NCI-H1694 treated with DMSO at 0.1 percent for 48 hours (cell line): ENCODE results near the gene TNFSF13.

ENCODE experiments used
- DNase-seq: peaks from one replicate; lab custom pipeline; 2025; lab: John Stamatoyannopoulos, UW

The TNFSF13 gene

DNA sequence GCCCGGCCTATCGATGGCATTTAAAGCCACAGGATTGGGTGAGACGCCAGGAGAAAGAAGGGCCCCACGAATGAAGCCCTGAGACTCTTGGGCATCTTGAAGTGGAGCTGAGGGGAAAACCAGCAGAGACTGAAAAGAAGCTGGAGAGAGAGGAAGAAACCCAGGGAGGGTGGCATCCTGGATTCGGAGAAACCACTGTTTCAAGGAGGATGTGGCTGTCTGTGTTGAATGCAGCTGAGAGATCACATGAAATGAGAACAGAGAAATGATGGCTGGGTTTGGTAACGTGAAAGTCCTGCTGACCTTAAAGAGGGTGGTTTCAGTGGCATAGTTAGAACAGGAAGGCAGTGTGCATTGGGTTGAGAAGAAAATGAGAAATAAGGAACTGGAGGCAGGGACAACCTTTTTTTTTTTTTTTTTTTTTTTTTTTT, 5.9 kb upstream of the TNFSF13 start:
- no peak for DNase-seq

DNA sequence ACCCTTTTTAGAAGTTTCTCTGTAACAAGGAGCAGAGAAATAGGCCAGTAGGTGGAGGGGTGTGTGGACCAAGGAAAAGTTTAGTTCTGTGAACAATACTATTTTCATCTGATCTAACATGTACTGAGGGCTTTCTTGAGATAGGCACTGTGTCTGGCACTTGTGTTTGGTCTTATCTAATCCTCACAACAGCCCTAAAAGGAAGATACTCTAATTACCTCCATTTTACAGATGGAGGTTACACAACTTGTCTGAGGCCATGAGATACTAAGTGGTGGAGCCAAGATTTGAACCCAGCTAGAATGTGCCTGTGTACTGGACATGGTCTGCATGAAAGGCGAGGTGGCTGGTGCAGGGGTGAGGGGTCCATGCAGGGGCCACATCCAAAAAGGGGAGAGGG, 5.2 kb upstream of the TNFSF13 start:
- DNase-seq, result no peak

DNA sequence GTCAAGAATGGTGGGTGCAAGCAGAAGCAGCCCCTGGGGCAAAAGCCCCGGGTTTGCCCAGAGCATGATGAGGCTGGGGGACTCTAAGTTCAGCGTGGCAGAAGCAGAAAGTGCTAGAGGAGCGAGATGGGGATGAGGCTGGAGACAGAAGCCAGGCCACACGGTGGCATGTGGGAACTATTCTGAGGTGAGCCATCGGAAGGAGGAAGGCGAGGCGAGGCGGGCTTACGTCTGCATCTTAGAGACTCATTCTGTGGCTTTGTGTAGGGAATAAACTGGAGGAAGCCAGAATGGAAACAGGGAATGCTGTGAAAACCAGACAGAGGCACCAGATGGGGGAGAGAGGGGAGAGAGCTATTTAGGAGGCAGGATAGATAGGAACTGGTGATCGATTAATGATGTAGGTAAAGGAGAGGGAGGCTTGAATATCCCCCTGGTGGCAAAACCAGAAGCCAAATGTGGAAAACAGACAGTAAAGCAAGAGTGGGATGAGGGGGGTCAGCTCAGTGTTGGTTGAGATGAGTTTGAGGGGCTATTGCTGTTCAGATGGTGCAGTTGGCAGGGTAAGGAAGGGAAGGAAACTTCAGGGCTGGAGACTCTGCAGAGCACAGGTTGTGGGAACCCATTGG, 3.1 kb upstream of the TNFSF13 start:
- DNase-seq, result no peak

DNA sequence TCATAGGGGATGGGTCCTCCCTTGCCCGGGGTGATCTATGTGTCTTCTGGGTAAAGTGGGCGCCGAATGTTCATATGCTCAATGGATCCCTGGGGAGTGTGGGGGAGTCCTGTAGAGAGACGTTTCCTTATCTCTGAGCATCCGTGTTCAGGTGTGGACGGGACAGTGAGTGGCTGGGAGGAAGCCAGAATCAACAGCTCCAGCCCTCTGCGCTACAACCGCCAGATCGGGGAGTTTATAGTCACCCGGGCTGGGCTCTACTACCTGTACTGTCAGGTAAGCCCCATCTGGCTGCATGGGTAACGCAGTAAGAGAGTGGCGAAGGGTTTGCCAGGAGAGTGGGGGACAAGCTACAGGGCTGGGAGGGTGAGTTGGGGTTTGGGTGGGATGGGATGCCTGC, 1.9 kb upstream of the TNFSF13 start:
- DNase-seq, result no peak

DNA sequence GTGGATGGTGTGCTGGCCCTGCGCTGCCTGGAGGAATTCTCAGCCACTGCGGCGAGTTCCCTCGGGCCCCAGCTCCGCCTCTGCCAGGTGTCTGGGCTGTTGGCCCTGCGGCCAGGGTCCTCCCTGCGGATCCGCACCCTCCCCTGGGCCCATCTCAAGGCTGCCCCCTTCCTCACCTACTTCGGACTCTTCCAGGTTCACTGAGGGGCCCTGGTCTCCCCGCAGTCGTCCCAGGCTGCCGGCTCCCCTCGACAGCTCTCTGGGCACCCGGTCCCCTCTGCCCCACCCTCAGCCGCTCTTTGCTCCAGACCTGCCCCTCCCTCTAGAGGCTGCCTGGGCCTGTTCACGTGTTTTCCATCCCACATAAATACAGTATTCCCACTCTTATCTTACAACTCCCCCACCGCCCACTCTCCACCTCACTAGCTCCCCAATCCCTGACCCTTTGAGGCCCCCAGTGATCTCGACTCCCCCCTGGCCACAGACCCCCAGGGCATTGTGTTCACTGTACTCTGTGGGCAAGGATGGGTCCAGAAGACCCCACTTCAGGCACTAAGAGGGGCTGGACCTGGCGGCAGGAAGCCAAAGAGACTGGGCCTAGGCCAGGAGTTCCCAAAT, 1.3 kb upstream of the TNFSF13 start:
- no peak for DNase-seq

DNA sequence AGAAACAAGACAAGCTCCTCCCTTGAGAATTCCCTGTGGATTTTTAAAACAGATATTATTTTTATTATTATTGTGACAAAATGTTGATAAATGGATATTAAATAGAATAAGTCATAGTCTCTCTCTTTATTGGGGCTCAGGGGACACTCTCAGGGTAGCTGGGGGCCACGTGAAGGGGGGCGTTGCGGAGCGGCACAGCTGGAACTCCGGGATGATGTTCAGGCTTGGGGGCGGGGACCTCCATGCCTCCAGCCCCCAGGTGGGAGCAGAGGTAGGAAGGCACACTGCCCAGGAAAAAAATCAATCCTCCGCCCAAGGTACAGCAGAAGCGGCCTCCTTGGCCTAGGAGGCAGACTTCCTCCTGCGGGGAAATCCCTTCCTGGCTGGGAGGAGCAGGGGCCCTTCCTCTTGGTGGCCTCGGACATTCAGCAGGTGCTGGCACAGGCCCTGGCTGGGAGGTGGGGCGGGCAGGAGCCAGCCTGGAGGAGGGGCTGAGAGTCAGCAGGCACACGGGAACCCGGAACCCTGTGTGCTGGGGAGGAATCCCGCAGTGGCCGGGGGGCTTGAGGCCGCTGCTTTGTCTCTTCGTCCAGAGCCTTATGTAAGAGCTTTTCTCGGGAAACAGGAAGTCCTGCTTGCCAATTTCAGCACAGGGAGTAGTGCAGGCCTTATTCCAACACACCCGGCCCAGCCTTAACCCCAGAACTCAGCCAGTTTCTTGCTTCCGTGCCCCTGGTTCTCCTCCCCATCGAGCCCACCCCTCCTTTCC, 591 bp upstream of the TNFSF13 start:
- DNase-seq, result no peak

DNA sequence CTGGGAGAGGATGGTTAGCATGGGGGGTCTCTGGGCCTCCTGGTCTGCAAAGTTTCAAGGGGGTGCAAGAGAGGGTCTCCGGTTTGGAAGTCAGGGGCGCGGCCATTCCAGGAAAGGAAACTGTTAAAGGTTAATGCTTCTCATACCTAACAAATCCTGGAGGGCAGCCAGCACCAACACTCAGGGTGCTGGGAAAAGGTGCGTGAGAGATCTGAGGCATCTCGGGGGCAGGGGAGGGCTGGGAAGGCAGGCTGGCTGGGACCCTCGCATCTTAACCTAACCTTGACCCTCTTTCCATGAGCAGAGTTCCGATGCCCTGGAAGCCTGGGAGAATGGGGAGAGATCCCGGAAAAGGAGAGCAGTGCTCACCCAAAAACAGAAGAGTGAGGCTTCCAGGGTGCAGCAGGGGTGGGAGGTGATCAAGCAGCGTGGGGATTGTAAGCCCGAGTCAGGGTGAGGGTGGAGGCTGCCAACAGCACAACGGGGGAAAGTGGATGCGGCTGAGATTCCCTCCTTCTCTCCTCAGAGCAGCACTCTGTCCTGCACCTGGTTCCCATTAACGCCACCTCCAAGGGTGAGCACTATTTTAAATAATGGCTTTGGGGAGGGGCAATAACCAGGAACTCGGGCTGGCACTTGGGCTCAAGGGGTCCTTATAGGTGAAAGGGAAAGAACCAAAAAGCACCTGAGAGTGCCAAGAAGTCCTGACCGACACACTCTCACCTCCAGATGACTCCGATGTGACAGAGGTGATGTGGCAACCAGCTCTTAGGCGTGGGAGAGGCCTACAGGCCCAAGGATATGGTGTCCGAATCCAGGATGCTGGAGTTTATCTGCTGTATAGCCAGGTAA, 996 bp downstream of the TNFSF13 start:
- no peak for DNase-seq

DNA sequence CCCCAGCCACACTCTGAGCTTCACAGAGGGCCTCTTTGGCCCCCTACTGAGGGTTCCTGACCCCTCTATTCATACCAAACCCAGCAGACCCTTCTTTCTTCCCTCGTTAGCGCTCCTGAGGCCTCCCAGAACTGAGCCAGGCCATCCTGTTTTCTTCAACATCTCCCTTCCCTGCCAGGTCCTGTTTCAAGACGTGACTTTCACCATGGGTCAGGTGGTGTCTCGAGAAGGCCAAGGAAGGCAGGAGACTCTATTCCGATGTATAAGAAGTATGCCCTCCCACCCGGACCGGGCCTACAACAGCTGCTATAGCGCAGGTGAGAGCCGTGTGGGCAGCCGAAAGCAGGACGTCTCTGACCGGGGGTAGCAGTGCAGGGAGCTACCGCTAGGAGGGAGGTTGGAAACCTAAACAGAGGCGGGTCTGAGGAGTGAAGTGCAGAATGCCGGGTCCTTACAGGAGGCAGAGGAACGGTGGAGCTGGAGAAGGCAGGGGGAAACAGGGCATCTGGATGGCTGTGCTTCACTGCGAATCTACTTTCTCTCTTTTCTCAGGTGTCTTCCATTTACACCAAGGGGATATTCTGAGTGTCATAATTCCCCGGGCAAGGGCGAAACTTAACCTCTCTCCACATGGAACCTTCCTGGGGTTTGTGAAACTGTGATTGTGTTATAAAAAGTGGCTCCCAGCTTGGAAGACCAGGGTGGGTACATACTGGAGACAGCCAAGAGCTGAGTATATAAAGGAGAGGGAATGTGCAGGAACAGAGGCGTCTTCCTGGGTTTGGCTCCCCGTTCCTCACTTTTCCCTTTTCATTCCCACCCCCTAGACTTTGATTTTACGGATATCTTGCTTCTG, 1.9 kb downstream of the TNFSF13 start:
- no peak for DNase-seq

DNA sequence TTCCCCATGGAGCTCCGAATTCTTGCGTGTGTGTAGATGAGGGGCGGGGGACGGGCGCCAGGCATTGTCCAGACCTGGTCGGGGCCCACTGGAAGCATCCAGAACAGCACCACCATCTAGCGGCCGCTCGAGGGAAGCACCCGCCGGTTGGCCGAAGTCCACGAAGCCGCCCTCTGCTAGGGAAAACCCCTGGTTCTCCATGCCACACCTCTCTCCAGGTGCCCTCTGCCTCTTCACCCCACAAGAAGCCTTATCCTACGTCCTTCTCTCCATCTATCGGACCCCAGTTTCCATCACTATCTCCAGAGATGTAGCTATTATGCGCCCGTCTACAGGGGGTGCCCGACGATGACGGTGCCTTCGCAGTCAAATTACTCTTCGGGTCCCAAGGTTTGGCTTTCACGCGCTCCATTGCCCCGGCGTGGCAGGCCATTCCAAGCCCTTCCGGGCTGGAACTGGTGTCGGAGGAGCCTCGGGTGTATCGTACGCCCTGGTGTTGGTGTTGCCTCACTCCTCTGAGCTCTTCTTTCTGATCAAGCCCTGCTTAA, 2.6 kb downstream of the TNFSF13 start:
- DNase-seq, result peak; percentile 81

DNA sequence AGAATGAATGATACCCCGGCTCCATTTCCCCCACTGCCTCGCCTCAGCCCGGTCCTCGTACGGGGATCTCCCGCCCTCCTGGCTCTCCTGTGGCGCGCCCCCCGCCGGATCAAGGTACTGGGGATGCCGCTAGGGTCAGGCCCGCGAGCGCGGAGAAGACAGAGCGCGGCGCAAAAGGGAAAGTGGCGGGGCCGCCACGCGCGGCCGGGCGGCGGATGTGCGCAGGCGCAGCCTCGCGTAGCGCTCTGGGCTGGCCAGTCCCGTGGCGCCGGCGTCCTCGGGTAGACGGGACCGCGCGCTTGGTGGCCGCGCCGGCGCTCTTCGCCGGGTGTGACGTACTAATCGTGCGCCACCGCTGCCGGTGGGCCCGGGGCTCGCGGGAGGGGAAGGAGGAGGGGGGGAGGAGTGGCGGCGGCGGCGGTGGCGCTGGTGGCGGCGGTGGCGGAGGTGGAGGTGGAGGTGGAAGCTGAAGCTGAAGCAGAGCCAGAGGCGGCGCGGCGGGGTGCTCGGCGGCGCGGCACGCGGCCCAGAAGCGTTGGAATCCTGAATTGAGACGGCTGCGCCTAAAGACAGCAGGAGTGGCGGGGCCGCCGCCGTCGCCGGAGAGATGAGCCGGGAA, 3.1 kb downstream of the TNFSF13 start, which contains the start of gene SENP3:
Gene SENP3 (plus strand): TSS at position 331 of the 619 bp plus-strand sequence. CDS start 1,158 bp downstream, outside the sequence.
- DNase-seq, result peak; percentile 70

DNA sequence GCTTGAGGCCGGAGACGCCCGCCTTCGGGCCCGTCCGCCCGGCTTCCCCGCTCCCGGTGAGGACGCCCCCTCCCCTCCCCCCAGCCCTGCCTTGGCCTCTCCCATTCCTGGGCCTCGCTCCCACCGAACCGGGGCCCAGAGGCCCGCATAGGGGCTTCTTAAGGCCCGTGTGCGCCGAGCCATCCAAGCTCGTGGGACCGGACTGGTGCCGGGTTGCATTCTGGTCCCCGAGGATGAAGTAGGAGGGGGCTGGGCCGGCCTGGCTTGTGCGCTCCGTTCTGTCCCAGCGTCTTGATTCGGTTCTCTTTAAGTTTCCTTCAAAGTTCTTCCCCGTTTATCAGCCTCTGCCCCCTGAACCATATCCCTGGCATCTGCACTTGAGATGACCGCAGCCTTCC, 3.7 kb downstream of the TNFSF13 start:
- no peak for DNase-seq

DNA sequence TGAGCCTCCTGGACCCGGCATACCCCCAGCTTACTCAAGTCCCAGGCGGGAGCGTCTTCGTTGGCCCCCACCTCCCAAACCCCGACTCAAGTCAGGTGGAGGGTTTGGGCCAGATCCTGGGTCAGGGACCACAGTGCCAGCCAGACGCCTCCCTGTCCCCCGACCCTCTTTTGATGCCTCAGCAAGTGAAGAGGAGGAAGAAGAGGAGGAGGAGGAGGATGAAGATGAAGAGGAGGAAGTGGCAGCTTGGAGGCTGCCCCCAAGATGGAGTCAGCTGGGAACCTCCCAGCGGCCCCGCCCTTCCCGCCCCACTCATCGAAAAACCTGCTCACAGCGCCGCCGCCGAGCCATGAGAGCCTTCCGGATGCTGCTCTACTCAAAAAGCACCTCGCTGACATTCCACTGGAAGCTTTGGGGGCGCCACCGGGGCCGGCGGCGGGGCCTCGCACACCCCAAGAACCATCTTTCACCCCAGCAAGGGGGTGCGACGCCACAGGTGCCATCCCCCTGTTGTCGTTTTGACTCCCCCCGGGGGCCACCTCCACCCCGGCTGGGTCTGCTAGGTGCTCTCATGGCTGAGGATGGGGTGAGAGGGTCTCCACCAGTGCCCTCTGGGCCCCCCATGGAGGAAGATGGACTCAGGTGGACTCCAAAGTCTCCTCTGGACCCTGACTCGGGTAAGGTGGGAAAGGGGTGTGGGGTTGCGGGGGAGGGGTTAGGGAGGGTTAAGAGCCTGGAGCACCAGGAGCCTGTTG, 4.7 kb downstream of the TNFSF13 start:
- no peak for DNase-seq

DNA sequence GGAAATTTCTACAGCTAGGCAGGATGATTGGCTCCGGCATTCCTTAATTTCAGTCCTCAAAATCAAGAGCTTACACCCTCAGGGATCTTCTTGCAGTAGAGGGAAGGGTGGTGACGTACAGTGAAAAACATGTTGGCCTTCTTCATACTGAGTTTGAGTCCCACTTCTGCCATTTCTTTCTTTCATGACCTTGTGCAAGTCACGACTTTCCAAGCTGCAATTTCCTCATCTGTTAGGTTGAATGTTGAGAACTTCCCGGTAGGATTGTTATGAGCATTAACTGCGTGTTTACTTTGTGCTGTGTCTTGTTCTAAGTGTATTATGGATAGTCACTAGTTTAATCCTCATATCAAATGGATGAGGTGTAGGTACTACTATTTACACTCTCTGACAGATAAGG, 11.0 kb downstream of the TNFSF13 start:
- DNase-seq, result no peak

DNA sequence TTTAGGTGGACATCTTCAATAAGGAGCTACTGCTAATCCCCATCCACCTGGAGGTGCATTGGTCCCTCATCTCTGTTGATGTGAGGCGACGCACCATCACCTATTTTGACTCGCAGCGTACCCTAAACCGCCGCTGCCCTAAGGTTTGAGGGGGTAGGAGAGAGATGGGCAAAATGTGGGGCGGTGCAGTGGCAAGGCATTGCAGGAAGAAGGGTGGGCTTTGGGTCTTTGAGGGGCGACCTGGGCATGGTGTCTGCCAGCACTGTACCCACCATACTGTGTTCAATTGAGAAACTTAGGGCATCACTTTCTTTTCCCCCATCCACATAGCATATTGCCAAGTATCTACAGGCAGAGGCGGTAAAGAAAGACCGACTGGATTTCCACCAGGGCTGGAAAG, 11.8 kb downstream of the TNFSF13 start:
- no peak for DNase-seq

DNA sequence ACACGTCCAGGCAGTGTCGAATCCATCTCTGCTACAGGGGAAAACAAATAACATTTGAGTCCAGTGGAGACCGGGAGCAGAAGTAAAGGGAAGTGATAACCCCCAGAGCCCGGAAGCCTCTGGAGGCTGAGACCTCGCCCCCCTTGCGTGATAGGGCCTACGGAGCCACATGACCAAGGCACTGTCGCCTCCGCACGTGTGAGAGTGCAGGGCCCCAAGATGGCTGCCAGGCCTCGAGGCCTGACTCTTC, 13.7 kb downstream of the TNFSF13 start:
- no peak for DNase-seq

DNA sequence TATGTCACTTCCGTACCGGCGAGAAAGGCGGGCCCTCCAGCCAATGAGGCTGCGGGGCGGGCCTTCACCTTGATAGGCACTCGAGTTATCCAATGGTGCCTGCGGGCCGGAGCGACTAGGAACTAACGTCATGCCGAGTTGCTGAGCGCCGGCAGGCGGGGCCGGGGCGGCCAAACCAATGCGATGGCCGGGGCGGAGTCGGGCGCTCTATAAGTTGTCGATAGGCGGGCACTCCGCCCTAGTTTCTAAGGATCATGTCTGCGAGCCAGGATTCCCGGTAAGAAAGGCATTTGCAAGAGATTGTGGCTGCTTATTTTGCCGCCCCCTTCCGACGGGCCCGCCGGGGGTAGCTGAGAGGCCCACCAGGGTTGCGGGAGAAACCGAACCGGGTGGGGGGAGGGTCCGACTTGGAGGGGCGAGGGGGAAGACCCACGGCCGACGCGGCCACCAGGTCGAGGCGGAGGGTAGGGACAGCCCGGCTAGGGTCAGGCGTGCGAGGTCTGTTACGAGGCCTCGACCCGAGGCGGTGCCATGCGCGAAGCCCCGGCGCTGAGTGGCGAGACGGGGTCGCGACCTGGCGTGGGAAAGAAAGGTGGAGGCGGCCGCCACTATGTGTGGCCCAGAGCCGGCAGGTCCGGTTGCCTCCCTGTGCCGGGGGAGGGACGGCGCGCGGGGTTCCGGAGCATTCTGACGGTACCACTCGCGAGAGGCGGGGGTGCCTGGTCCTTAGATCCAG, 14.2 kb downstream of the TNFSF13 start:
- peak; percentile 98 for DNase-seq

DNA sequence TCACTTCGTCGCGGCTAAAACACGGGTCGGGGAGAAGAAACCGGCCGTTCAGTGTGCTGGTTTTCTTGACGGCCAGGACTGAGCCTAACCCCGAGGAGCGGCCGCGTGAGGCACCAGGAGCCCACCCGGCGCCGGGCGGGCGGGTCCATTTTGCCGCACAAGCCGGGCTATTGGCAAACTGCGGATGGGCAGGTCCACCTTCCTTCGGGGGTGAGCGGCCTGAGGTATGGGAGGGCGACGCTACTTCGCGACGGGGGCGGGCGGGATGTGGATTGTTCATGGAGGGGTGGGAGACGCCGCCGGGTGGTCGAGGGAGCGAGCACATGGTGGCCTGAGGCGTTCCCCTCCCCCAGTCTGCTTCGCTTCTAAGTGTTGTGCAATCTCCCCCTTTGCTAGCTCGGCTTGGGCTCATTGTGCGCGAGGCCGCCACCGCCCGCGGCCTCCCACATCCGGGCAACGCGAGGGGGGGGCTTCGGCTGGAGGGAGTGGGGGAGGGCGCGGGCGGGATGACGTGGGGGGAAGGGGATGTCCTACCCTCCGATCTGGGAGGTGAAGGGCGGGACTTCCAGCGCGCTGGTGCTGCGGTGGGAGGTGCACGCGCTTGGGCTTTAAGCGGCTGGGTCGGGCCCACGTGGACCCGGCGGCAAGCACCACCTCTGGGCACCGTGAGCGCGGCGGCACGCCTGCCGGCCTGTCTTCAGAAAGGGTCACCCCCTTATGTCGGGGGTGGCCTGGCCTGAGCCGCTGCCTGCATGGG, 15.0 kb downstream of the TNFSF13 start:
- peak; percentile 74 for DNase-seq

DNA sequence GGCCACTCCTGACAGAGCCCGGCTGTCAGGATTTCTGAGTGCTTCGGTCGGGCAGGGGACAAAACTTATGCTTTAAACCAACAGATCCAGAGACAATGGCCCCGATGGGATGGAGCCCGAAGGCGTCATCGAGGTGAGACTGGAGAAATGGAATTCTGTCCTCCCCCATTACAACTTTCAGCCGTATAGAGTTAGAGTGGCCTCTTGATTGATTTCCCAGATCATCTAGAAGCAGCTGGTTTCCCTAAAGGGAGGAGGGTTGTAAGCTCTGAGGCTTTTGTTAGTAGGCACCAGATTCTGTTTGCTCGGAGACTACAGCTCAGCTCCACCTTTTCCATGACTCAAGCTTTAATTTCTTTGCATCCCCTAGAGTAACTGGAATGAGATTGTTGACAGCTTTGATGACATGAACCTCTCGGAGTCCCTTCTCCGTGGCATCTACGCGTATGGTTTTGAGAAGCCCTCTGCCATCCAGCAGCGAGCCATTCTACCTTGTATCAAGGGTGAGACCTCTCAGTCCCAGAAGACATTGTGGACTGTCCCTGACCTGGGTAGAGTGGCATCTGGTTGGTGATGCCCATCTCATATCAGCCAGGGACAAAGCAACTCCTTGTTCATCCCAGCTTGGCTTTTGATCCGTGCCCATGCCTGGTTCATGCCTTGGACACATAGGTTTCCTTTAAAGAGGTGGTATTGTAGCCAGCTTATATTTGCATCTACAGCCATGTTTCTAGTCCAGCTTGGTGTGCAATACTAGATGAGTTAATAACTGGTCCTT, 15.8 kb downstream of the TNFSF13 start:
- no peak for DNase-seq
